Stimulated activated CD4-positive, alpha-beta T cell treated with anti-CD3 and anti-CD28 coated beads, TNF-alpha, amount 100 ng/mL, for 4 hours (primary cell): ENCODE results near the gene BLVRA.

Experiments used
- DNase-seq, 3 experiments: peaks; one replicate each; pipeline ENCODE4 v3.0.0-alpha.2; 2020; ENCODE audit warnings: low read depth in 3 of 3

BLVRA gene

GRCh38 chr7:43749383-43749940 is 9.0 kb upstream of the BLVRA start:
- no peak for DNase-seq

GRCh38 chr7:43750016-43750887 is 8.2 kb upstream of the BLVRA start:
- DNase-seq = no peak

GRCh38 chr7:43752411-43752810 is 6.1 kb upstream of the BLVRA start:
- no peak for DNase-seq

GRCh38 chr7:43753271-43753810 is 5.1 kb upstream of the BLVRA start:
- DNase-seq = no peak

GRCh38 chr7:43753843-43754242 is 4.6 kb upstream of the BLVRA start:
- DNase-seq = no peak

GRCh38 chr7:43754596-43754995 is 3.9 kb upstream of the BLVRA start:
- DNase-seq = no peak

GRCh38 chr7:43756368-43757072 is 2.0 kb upstream of the BLVRA start:
- no peak for DNase-seq

- DNase-seq = no peak
Measured at GRCh38 chr7:43757073-43757720, 1.3 kb upstream of the BLVRA start.

- peak in 2 of 3 experiments; percentile 25 to 31 for DNase-seq
Measured at GRCh38 chr7:43758822-43759683, 573 bp downstream of the BLVRA start.

GRCh38 chr7:43760861-43761260 is 2.4 kb downstream of the BLVRA start:
- DNase-seq = no peak

GRCh38 chr7:43761382-43761781 is 2.9 kb downstream of the BLVRA start:
- DNase-seq = no peak

GRCh38 chr7:43761938-43762692 is 3.6 kb downstream of the BLVRA start:
- no peak for DNase-seq

- no peak for DNase-seq
Measured at GRCh38 chr7:43763183-43763582, 4.7 kb downstream of the BLVRA start.

GRCh38 chr7:43764039-43764761 is 5.7 kb downstream of the BLVRA start:
- DNase-seq = peak; percentile 17 to 37 (median 23)

GRCh38 chr7:43764807-43765491 is 6.5 kb downstream of the BLVRA start:
- no peak for DNase-seq

- DNase-seq = no peak
Measured at GRCh38 chr7:43766564-43766963, 8.1 kb downstream of the BLVRA start.

- DNase-seq = no peak
Measured at GRCh38 chr7:43767311-43767710, 8.8 kb downstream of the BLVRA start.

GRCh38 chr7:43768201-43768886 is 9.9 kb downstream of the BLVRA start:
- DNase-seq = no peak
